GM10266 (cell line): ENCODE measurements around the gene AMOTL2.

ENCODE experiments used
- DNase-seq: peaks from one replicate; pipeline ENCODE4 v3.0.0; 2012; ENCODE audit errors: extremely low spot score
- TF ChIP-seq, protein P1 (sequence below): IDR thresholded peaks from 2 replicates; pipeline ENCODE4 v1.5.1; 2012; ENCODE audit warnings: mild to moderate bottlenecking, low read depth; ENCODE audit not compliant: control insufficient read depth, insufficient read depth; ENCODE audit errors: missing control alignments

Gene AMOTL2

DNA sequence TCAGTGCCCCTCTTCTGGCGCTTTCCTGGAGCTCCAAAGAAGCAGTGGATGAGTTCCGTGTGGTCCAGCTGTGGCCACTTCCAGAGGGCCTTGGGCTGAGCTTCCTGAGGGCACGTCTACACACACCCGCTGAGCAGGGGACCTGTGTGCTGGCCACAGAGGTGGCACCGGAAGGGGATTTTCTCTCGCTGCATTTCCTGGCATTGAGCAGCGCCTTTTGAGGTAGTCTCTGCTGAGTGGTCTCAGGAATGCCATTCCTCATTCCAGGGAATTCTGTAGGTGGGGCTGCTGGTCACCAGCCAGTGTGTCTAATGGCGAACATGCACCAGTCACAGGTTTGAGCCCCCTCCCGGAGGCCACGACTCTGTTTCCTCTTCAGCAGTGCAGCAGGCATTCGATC is 48.1 kb downstream of the AMOTL2 start:
- DNase-seq: no peak
- TF ChIP-seq, protein P1, sequence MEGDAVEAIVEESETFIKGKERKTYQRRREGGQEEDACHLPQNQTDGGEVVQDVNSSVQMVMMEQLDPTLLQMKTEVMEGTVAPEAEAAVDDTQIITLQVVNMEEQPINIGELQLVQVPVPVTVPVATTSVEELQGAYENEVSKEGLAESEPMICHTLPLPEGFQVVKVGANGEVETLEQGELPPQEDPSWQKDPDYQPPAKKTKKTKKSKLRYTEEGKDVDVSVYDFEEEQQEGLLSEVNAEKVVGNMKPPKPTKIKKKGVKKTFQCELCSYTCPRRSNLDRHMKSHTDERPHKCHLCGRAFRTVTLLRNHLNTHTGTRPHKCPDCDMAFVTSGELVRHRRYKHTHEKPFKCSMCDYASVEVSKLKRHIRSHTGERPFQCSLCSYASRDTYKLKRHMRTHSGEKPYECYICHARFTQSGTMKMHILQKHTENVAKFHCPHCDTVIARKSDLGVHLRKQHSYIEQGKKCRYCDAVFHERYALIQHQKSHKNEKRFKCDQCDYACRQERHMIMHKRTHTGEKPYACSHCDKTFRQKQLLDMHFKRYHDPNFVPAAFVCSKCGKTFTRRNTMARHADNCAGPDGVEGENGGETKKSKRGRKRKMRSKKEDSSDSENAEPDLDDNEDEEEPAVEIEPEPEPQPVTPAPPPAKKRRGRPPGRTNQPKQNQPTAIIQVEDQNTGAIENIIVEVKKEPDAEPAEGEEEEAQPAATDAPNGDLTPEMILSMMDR: no peak

DNA sequence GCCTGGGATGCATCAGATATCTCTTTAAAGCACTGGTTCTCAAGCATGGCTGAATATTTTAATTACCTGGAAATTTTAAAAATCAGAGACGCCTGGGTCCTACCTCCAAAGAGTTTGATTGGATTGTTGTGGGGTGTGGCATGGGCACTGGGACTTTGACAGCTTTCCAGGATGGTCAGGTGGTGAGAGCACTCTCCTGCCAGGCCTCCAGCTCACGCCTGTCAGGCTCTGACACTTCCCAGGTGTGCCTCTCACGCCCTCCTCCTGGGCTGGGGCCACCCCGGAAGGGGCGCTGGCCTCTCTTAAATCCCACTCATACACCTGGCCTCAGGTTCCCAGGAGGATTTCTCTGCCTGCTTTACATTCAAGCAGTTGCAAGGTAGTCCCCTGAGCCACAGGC is 48.5 kb downstream of the AMOTL2 start:
- no peak for DNase-seq
- TF ChIP-seq, protein P1: no peak

DNA sequence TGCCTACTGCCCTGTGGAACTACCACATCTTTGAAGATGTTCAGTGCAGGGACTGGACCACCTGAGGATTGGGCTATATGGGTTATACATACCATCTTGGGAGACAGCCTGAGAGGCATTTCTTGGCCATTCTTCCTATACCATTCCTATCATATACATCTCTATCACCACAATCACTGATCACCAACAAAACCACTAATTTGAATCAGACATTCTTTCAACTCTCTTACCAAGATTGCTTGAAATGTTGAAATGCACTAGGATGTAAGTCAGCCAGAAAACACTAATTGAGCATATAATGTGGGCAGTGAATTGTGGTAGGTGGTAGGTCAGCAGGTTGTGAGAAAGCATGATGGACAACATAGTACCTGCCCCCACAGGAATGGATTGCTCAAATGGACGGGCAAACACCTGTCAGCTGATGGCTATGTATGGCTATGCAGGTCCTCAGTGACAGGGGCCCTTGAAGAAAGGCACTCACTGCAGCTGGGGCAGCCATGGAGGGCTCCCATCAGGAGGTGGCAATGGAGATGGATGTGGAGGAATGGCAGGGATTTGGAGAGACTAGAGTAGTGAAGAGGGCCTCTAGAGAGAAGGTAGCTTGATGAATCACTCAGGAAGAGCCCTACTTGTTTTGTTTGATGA is 49.1 kb downstream of the AMOTL2 start:
- TF ChIP-seq, protein P1: no peak

DNA sequence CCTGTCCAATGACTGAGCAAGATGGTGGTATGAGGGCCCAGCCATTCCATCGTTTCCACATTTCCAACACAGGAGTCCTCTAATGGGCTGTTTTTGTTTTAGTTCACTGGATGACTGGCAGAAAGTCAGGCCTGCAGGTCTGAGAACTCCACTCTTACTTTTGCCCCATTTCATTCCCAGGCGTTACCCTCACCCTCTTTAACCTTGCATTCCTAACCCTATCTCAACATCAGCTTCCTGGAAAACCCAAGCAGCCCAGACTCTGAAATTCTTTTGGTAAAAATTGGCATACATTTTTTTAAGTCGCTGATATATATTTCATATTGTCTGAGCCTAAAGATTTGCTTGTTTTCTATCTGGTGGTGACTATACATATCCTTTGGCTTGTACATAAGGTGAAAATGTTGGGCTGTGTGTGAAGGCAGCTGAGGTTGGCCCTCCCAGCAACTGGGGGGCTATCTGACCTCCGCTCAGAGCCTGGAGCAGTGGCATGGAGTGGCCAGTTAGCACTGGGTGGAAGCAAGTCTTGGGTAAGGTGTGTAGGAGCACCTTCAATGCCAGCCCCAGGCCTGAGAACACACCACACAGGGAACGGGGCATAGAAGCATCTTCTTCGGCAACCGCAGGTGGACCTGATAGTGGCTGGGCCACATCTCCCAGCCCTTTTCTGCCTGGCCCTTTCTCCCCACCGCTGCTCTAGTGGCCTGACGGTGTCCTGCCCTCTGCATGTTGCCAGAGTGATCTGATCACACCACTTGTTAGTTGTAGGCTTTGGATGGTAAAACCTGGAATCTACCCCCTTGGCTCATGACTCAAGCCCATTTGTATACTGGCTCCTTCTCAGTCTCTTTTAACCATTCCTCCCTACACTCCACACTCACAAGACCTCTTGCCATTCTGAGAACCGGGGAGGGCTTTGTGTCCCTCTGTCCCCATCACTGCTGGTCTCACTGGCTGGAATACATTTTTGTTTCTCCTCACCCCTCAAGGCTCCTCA is 50.0 kb downstream of the AMOTL2 start:
- DNase-seq: no peak
- TF ChIP-seq, protein P1: no peak

More for the DNA sequence above, 49.1 kb downstream of the AMOTL2 start:
- DNase-seq: no peak

DNA sequence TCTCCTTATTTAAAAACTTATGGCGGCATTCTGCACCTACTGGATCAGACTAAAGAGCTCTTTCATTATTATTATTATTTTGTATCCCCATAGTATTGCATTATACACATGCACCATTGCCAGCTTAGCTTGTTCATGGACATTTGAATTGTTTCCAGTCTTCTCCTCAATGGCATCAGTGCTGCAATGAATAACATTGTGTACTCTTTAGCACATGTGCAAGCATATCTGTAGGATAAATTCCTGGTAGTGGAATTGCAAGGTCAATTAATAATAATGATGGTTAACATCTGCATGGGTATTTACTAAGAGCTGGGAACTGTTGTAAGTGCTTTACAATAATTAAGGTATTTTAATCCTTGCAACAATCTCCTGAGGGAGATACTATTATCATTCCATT is 52.0 kb downstream of the AMOTL2 start:
- TF ChIP-seq, protein P1: no peak
- no peak for DNase-seq

DNA sequence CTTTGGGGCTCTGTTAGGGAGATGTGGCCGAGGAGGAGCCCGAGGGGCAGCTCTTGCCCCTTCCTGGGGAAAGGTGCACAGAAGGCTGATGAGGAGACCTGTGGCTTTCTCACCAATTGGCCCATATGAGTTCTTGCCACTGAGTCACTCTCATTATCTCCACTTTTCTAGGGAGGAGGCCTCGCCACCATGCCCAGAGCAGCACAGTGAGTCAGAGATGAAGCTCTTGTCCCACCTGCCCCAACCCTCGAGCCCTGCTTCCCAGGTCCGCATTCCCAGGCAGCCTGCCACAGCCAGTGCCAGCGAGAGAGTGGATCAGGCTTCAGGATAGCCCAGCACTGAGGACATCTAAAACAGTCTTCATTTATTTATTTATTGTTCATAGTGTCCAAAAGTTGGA is 53.5 kb downstream of the AMOTL2 start:
- TF ChIP-seq, protein P1: no peak
- no peak for DNase-seq

DNA sequence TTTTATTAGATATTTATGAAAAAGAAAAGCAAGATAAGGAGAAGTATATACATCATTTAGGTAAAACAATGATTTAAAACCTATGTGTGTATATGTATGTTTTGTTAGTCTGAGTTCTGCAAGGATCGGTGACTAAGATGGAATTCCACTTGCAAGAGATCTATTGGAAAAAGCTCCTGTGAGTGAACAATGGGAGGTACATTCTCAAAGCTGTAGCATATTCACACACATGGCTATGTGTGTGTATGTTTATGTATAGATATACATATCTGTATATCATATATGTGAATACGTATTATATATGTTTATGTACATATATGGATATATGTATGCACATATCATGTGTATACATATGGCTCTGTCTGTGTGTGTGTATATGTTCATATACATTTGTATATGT is 54.3 kb downstream of the AMOTL2 start:
- DNase-seq: no peak
- TF ChIP-seq, protein P1: no peak
